ENCODE data around the gene CPT1C. TPM values are rescaled to one million over a fixed set of nuclear protein-coding genes. Genes with fewer than 3 reads are reported as not detected.

Gene CPT1C
- total RNA-seq, 1 donor from 2014 or later = 51.7 TPM

GRCh38 chr19:49738268-49738667, 47.4 kb downstream of the CPT1C start:
- Mint-ChIP-seq H3K27ac (no peak overlapping the region), H3K4me1 (no peaks in the 10 kb centered on the region), H3K9me3 (no peaks in the 10 kb centered on the region), H3K27me3 (ENCODE audit: insufficient read depth, low read depth) (peaks cover 2% of the 10 kb centered on the region), H3K36me3 (no peaks in the 10 kb centered on the region), H3K4me3 (no peak overlapping the region)
- no peak overlapping the region for H3K4me3 ChIP-seq
- TF ChIP-seq EZH2 (IDR thresholded peaks at IDR 0.05) (no peak), CTCF (IDR thresholded peaks at IDR 0.05) (no peak), EZH2phosphoT487 (IDR thresholded peaks at IDR 0.05) (no peak)
- no peak overlapping the region for H3K9ac ChIP-seq
- no peak overlapping the region for H3K4me2 ChIP-seq
- no peak overlapping the region for H3K27ac ChIP-seq
- H3K36me3 ChIP-seq = no peaks in the 10 kb centered on the region
- H3F3A ChIP-seq (ENCODE audit: low read depth) = no peaks in the 10 kb centered on the region
- no peaks in the 10 kb centered on the region for H3K9me3 ChIP-seq (ENCODE audit: low read depth)
- no peak for DNase-seq (ENCODE audit: low spot score)
- no peak overlapping the region for H2AFZ ChIP-seq (replicated peaks)
- H3K79me2 ChIP-seq (ENCODE audit: low read depth) = no peaks in the 10 kb centered on the region
- no peaks in the 10 kb centered on the region for H3K4me1 ChIP-seq
- no peaks in the 10 kb centered on the region for H4K20me1 ChIP-seq (ENCODE audit: low read depth)
- H3K27me3 ChIP-seq = no peaks in the 10 kb centered on the region

DNA sequence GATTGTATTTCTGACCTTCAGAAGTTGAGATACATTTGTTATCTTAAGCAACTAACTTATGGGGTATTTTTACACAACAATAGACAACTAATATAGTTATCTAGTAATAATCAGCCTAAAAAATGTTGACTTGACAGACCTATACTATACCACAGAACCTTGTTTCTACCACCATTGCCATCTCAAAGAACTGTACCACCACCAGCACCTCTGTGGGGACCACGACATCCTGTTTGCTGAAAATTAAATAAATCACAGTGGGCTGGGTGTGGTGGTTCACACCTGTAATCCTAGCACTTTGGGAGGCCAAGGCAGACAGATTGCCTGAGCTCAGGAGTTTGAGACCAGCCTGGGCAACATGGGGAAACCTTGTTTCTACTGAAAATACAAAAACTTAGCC, 48.2 kb downstream of the CPT1C start:
- H3K79me2 ChIP-seq (ENCODE audit: low read depth) = no peaks in the 10 kb centered on the region
- no peaks in the 10 kb centered on the region for H3K9me3 ChIP-seq (ENCODE audit: low read depth)
- H3K4me3 ChIP-seq = no peak overlapping the region
- Mint-ChIP-seq H3K27me3 (ENCODE audit: insufficient read depth, low read depth) (peaks cover 2% of the 10 kb centered on the region), H3K36me3 (no peaks in the 10 kb centered on the region), H3K27ac (no peak overlapping the region), H3K9me3 (no peaks in the 10 kb centered on the region), H3K4me3 (no peak overlapping the region), H3K4me1 (no peaks in the 10 kb centered on the region)
- no peak for DNase-seq (ENCODE audit: low spot score)
- no peaks in the 10 kb centered on the region for H3K27me3 ChIP-seq
- no peaks in the 10 kb centered on the region for H3F3A ChIP-seq (ENCODE audit: low read depth)
- no peaks in the 10 kb centered on the region for H3K4me1 ChIP-seq
- no peaks in the 10 kb centered on the region for H3K36me3 ChIP-seq
- no peak overlapping the region for H3K9ac ChIP-seq
- H3K27ac ChIP-seq = no peak overlapping the region
- no peak overlapping the region for H2AFZ ChIP-seq (replicated peaks)
- no peaks in the 10 kb centered on the region for H4K20me1 ChIP-seq (ENCODE audit: low read depth)
- TF ChIP-seq EZH2phosphoT487 (IDR thresholded peaks at IDR 0.05) (no peak), EZH2 (IDR thresholded peaks at IDR 0.05) (no peak), CTCF (IDR thresholded peaks at IDR 0.05) (no peak)
- no peak overlapping the region for H3K4me2 ChIP-seq

DNA sequence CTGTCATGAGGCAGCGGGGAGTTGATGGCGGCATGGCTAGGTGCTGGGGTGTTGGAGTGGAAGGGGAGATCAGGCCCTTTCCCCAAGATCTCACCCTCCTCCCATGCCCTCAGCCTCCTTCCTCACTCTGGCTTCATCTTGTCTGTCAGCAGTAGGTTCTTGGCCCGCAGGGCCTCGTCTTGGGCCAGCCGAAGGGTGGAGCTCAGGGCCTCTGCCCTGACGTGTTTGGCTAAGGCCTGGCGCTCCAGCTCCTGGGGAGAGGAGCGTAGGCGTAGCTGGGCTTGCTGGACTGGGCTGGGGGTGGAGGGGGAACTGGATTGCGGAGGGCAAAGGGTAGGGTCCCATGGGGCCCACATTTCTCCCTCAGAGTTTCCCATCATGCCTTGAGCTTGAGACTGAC, 49.0 kb downstream of the CPT1C start:
- no peaks in the 10 kb centered on the region for H4K20me1 ChIP-seq (ENCODE audit: low read depth)
- H3K9me3 Mint-ChIP-seq = peaks cover 3% of the 10 kb centered on the region
- no peak overlapping the region for H3K27ac Mint-ChIP-seq
- no peak overlapping the region for H3K4me3 Mint-ChIP-seq
- H3K27me3 Mint-ChIP-seq (ENCODE audit: insufficient read depth, low read depth) = peaks cover 3% of the 10 kb centered on the region
- no peaks in the 10 kb centered on the region for H3K27me3 ChIP-seq
- no peaks in the 10 kb centered on the region for H3K79me2 ChIP-seq (ENCODE audit: low read depth)
- TF ChIP-seq EZH2 (IDR thresholded peaks at IDR 0.05) (no peak), CTCF (IDR thresholded peaks at IDR 0.05) (no peak), EZH2phosphoT487 (IDR thresholded peaks at IDR 0.05) (no peak)
- no peaks in the 10 kb centered on the region for H3K36me3 ChIP-seq
- no peak overlapping the region for H3K27ac ChIP-seq
- H3F3A ChIP-seq (ENCODE audit: low read depth) = no peaks in the 10 kb centered on the region
- no peaks in the 10 kb centered on the region for H3K9me3 ChIP-seq (ENCODE audit: low read depth)
- H3K9ac ChIP-seq = no peak overlapping the region
- H3K4me1 ChIP-seq = no peaks in the 10 kb centered on the region
- no peak overlapping the region for H3K4me2 ChIP-seq
- H3K36me3 Mint-ChIP-seq = no peaks in the 10 kb centered on the region
- no peaks in the 10 kb centered on the region for H3K4me1 Mint-ChIP-seq
- H3K4me3 ChIP-seq = no peak overlapping the region
- DNase-seq (ENCODE audit: low spot score) = no peak
- no peak overlapping the region for H2AFZ ChIP-seq (replicated peaks)
